HG02759 (cell line): ENCODE results near the gene MYO9A.
"Not testable (repeated sequence)": the region's sequence is repeated elsewhere in the genome, so short reads cannot be mapped to it uniquely, and the experiment has no call there.

Source experiments
- ATAC-seq: cut with Tn5 transposase; IDR thresholded peaks from one replicate; pipeline ENCODE4 v1.9.1; 2021; ENCODE audit warnings: mild to moderate bottlenecking, moderate library complexity; ENCODE audit not compliant: unreplicated experiment

Gene MYO9A

GRCh38 chr15:72141171-72142084 is 23.5 kb upstream of the MYO9A start:
- peak; percentile 100 for ATAC-seq

DNA sequence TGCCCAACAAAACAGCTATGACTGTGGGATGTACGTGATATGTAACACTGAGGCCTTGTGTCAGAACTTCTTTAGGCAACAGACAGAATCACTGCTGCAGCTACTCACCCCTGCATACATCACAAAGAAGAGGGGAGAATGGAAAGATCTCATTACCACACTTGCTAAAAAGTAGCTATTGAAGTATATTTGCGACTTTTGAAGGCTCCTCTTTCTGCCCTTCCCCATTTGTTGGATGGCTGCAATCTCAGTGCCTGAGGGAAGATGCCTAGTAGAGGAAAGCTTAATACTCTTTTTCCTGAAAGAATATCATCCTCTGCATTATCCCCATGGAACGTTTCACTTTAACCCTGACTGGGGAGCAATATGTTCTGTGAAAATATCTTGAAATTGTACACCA is 22.1 kb upstream of the MYO9A start:
- ATAC-seq, result no peak

DNA sequence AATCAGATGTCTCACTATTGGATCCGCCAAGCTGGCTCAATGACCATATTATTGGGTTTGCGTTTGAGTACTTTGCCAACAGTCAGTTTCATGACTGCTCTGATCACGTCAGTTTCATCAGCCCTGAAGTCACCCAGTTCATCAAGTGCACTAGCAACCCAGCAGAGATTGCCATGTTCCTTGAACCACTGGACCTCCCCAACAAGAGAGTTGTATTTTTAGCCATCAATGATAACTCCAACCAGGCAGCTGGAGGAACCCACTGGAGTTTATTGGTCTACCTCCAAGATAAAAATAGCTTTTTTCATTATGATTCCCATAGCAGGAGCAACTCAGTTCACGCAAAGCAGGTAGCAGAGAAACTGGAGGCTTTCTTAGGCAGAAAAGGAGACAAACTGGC is 21.7 kb upstream of the MYO9A start:
- no peak for ATAC-seq

DNA sequence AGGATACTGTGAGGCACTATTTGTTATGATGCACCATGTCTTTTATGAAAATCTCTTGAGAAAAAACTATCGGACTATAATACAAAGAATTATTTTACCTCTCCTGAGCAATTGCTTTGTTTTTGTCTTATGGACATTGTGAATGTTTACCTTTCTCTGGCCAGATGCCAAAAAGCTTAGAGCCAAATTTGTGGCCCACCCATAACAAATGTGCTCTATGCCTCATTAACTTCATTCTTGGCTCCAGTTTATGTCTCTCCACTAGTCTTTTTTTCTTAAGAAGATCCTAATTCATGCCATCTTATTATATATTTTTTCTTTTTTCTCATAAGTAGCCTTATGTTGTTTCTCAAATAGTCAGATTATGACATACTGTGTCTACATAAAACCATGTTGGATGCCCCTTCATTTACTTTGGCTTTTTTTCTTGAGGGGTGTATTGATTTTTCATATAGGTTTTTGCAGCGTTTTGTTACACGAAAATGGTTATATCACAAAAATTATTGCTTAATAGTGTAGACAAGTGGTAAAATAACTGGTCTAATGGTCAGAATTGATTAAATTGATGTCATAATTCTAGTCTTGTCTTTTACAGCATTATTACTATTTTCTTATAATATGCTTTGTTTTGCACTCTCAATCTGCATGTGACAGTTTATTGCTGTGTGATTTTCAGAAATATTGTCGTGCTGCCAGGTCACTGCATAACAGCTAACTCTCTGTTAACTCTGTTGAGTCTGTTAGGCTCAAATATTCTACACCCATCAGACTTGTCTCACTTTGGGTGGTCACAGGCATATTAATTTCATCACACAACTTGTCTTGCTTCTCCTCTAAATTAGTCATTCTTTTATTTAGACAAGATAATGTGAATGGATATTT is 18.5 kb upstream of the MYO9A start:
- no peak for ATAC-seq

GRCh38 chr15:72135719-72136118 is 17.8 kb upstream of the MYO9A start:
- ATAC-seq, result no peak

- no peak for ATAC-seq
These were observed 15.3 kb upstream of the MYO9A start for GRCh38 chr15:72133211-72133610.

- no peak for ATAC-seq
These were observed 14.0 kb upstream of the MYO9A start for GRCh38 chr15:72131922-72132321.

GRCh38 chr15:72130272-72130671 is 12.3 kb upstream of the MYO9A start:
- no peak for ATAC-seq

GRCh38 chr15:72128359-72128758 is 10.4 kb upstream of the MYO9A start:
- no peak for ATAC-seq

GRCh38 chr15:72127724-72128322 is 9.9 kb upstream of the MYO9A start:
- ATAC-seq, result no peak

DNA sequence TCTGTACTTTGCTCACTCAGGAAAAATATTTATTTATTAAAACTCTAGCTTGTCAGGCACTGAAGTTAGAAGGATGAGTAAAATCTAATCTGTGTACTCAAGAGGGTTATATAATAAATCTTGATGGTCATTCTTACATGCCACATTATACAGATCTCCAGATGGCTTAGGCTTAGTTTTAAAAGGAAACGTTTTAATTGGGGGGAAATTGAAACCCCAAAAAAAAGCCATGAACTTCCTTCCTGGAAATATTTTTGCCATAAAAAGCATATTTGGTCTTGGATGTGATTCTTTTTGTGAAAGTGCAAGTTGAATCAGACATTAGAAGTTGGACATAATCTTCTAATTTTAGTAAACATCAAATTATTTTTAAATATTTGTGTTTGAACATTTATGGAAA is 6.3 kb upstream of the MYO9A start:
- no peak for ATAC-seq

DNA sequence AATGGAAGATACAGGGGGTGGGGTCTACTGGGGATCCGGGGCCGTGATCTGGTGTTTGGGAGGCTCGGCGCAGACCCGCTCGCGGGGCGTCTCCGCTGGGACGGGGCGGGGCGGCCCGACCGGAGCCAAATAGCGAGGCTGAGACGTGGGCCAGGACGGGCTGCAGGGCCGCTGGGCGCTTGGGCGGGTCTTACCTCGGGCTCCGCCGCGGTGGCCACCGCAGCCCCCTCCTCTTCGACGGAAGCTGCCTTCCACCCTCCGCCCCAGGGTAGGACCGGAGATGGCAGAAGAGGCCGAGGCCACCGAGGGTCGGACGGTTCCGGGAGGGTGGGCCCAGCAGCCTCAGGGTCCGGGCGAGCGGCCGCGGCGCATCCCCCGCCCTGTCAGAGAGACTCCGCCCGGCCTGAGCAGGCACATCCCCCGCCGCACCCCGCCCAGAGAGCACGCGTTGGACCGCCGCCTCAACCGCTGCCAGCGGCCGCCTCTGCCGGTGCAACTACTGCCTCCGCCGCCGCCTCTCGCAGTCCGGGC is 399 bp downstream of the MYO9A start:
- peak; percentile 69 for ATAC-seq

GRCh38 chr15:72116731-72117485 is 1.0 kb downstream of the MYO9A start:
- ATAC-seq, result no peak

DNA sequence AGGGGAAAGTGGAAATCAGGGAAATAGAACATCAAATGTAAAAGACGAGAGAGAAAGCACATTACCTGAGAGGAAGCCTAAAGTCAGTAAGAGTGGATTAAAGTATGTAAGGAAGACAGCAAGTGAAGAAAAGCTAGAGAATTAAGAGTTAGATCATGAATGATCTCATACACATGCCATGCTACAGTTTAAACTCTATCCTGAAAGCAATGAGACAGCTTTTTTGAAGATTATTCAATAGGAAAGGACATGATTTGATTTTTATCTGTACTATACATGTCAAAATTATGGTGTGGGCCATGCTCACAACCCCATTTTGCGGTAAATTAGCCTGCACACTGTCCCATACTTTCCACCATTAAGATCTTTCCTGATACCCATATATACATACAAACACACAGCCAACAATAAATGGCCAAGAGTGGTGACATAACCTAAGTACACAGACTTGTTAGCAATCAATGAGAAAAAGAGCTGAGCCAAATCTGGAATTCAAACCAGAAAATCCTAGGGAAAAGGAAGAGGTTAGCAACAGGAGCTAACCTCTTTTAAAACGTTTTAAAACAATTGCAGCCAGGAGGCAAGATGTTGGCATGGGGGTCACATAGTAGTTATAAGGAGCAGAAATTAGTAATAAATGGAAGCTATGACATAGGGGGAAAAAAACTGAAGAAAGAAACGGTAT is 4.5 kb downstream of the MYO9A start:
- ATAC-seq, result no peak

GRCh38 chr15:72112805-72113204 is 5.1 kb downstream of the MYO9A start:
- no peak for ATAC-seq

DNA sequence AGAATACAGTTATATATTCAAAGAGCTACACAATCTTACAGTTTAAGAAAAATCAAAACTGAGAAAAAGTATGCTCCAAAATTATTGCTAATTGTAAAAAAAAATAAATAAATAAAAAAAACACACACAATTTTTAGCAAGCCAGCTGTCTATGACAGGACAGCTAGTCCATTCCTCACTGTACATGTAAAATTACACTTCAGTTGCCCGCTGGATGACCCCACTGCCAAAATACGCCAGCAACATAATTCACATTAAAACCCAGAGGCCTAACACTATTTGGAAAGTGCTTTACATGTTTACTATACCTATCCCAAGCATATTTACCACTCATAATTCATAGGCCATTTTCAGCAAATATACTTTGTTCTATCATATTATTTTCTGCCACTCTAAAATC is 5.8 kb downstream of the MYO9A start:
- no peak for ATAC-seq

- no peak for ATAC-seq
These were observed 7.6 kb downstream of the MYO9A start for GRCh38 chr15:72110355-72110754.

DNA sequence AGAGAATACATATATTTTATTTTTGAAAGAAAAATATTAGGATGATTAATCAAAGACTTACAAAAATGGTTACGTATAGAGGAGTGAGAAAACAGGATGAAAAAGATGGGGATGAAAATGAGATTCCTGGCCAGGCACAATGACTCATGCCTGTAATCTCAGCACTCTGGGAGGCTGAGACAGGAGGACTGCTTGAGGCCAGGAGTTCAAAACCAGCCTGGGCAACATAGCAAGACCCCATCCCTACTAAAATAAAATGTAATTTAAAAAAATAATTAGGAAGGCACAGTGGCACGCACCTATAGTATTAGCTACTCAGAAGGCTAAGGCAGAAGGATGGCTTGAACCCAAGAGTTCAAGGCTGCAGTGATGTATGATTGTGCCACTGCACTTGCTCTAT is 11.9 kb downstream of the MYO9A start:
- ATAC-seq, result no peak

GRCh38 chr15:72105111-72105510 is 12.8 kb downstream of the MYO9A start:
- ATAC-seq, result no peak

- not testable (repeated sequence) for ATAC-seq
These were observed 17.4 kb downstream of the MYO9A start for GRCh38 chr15:72100551-72100950.
